H1 (cell line): Measurements from ENCODE around the gene DYNLL2. TPM values are rescaled to one million over a fixed set of nuclear protein-coding genes. Genes with fewer than 3 reads are reported as not detected.

Source experiments
- CTCF ChIA-PET: fragments of 300-600 bp; sonication (Branson Sonifier 250); formaldehyde crosslinking; loops from one replicate; lab custom pipeline; 2021; ENCODE audit not compliant: partially characterized antibody; lab: Charles Lee
- POLR2A ChIA-PET: fragments of 300-600 bp; sonication (Branson Sonifier 250); formaldehyde crosslinking; loops from one replicate; lab custom pipeline; 2021; ENCODE audit warnings: inconsistent platforms; ENCODE audit not compliant: partially characterized antibody; lab: Charles Lee
- DNase-seq, 2 experiments: peaks; one replicate each; pipeline versions ENCODE4 v3.0.0 to v3.0.0-alpha.2; 2010 to 2022; ENCODE audit warnings: low spot score in 2 of 2, low read depth in 1 of 2, mixed read lengths in 1 of 2
- FAIRE-seq: peaks from 2 replicates; lab custom pipeline; 2011; peaks lifted over from hg19 to GRCh38; lab: Jason Lieb, UNC
- H2AFZ ChIP-seq: 2 replicates; pipeline ENCODE4 v1.8.1; 2012; ENCODE audit warnings: low read length, inconsistent platforms
- H2AK5ac ChIP-seq: 2 replicates; pipeline ENCODE4 v1.6.1; 2013; ENCODE audit warnings: low read depth, low read length
- H2BK120ac ChIP-seq: replicated peaks from 2 replicates; pipeline ENCODE3; 2013; ENCODE audit warnings: low read depth, low read length, inconsistent platforms
- H2BK12ac ChIP-seq: 2 replicates; pipeline ENCODE4 v1.6.1; 2013; ENCODE audit warnings: low read depth, low read length
- H2BK15ac ChIP-seq: 2 replicates; pipeline ENCODE4 v1.6.1; 2013; ENCODE audit warnings: low read length
- H2BK20ac ChIP-seq: 2 replicates; pipeline ENCODE4 v1.6.1; 2013; ENCODE audit warnings: low read length
- H2BK5ac ChIP-seq: 2 replicates; pipeline ENCODE4 v1.6.1; 2013; ENCODE audit warnings: low read depth, low read length
- H3K14ac ChIP-seq: 2 replicates; pipeline ENCODE4 v1.6.1; 2013; ENCODE audit warnings: inconsistent platforms; ENCODE audit not compliant: insufficient read length
- H3K18ac ChIP-seq: 2 replicates; pipeline ENCODE4 v1.6.1; 2013; ENCODE audit warnings: low read length; ENCODE audit errors: extremely low read depth
- H3K23ac ChIP-seq: 2 replicates; pipeline ENCODE4 v1.6.1; 2013; ENCODE audit warnings: inconsistent platforms; ENCODE audit not compliant: insufficient read length
- H3K23me2 ChIP-seq: 2 replicates; pipeline ENCODE4 v1.6.1; 2013; ENCODE audit warnings: low read depth, low read length
- H3K27ac ChIP-seq: 2 replicates; pipeline ENCODE4 v1.6.1; 2011; ENCODE audit warnings: low read depth, low read length, inconsistent platforms
- H3K27me3 ChIP-seq, 4 experiments: replicated peaks in 1 of 4; 1 replicate in 1 of 4; 2 replicates in 3 of 4; pipeline versions ENCODE4 v1.6.1 to v1.8.1; 2011 to 2013; ENCODE audit warnings: low read length in 3 of 4, mild to moderate bottlenecking in 3 of 4, inconsistent platforms in 2 of 4, mixed read lengths in 2 of 4, moderate library complexity in 1 of 4; ENCODE audit not compliant: control insufficient read depth in 3 of 4, insufficient read depth in 3 of 4; ENCODE audit errors: extremely low read depth in 1 of 4
- H3K36me3 ChIP-seq, 4 experiments: 2 replicates each; pipeline versions ENCODE4 v1.6.1 to v1.8.1; 2011 to 2013; ENCODE audit warnings: mild to moderate bottlenecking in 4 of 4, low read length in 3 of 4, moderate library complexity in 2 of 4, control low read depth in 1 of 4, inconsistent platforms in 1 of 4; ENCODE audit not compliant: insufficient read depth in 4 of 4, control insufficient read depth in 2 of 4
- H3K4ac ChIP-seq: replicated peaks from 2 replicates; pipeline ENCODE3; 2013; ENCODE audit warnings: low read length, low read depth, mixed read lengths, inconsistent platforms; ENCODE audit not compliant: insufficient read length
- H3K4me1 ChIP-seq, 4 experiments: replicated peaks in 1 of 4; 1 replicate in 1 of 4; 2 replicates in 3 of 4; pipeline versions ENCODE4 v1.6.1 to v1.8.1; 2011 to 2013; ENCODE audit warnings: low read length in 3 of 4, inconsistent platforms in 2 of 4, mixed read lengths in 1 of 4; ENCODE audit not compliant: insufficient read depth in 4 of 4, control insufficient read depth in 3 of 4
- H3K4me2 ChIP-seq, 2 experiments: 2 replicates each; pipeline versions ENCODE4 v1.6.1 to v1.8.1; 2011 to 2013; ENCODE audit warnings: low read depth in 2 of 2, low read length in 2 of 2, control low read depth in 1 of 2, inconsistent platforms in 1 of 2, mild to moderate bottlenecking in 1 of 2; ENCODE audit not compliant: insufficient read depth in 1 of 2
- H3K4me3 ChIP-seq, 4 experiments: fragments of 200-600, 300-600 bp in 1 of 4; sonication (generic), shearing (Covaris generic), sonication (Bioruptor Twin) in 1 of 4; 2 replicates each; pipeline versions ENCODE4 v1.5.1 to v1.8.1; 2011 to 2016; ENCODE audit warnings: low read length in 4 of 4, low read depth in 3 of 4, control low read depth in 2 of 4, inconsistent platforms in 2 of 4, mild to moderate bottlenecking in 2 of 4, mixed read lengths in 1 of 4, moderate library complexity in 1 of 4; ENCODE audit not compliant: insufficient read depth in 2 of 4; ENCODE audit errors: extremely low read depth in 1 of 4
- H3K56ac ChIP-seq: replicated peaks from 2 replicates; pipeline ENCODE3; 2013; ENCODE audit warnings: low read depth, mild to moderate bottlenecking, mixed read lengths, low read length, inconsistent platforms; ENCODE audit not compliant: insufficient read length
- H3K79me1 ChIP-seq: 2 replicates; pipeline ENCODE4 v1.6.1; 2013; ENCODE audit warnings: low read depth, low read length, control low read depth
- H3K79me2 ChIP-seq, 2 experiments: 2 replicates each; pipeline versions ENCODE4 v1.6.1 to v1.8.1; 2012 to 2013; ENCODE audit warnings: low read length in 2 of 2, mild to moderate bottlenecking in 2 of 2, inconsistent platforms in 1 of 2; ENCODE audit not compliant: insufficient read depth in 2 of 2, control insufficient read depth in 1 of 2
- H3K9ac ChIP-seq, 4 experiments: replicated peaks in 1 of 4; 1 replicate in 1 of 4; 2 replicates in 3 of 4; pipeline versions ENCODE4 v1.6.1 to v1.8.1; 2011 to 2013; ENCODE audit warnings: low read depth in 3 of 4, low read length in 3 of 4, control low read depth in 2 of 4, mild to moderate bottlenecking in 2 of 4, moderate library complexity in 2 of 4, inconsistent platforms in 1 of 4; ENCODE audit errors: extremely low read depth in 1 of 4
- H3K9me3 ChIP-seq, 2 experiments: 2 replicates each; pipeline versions ENCODE4 v1.6.1 to v1.8.1; 2012 to 2013; ENCODE audit warnings: mild to moderate bottlenecking in 2 of 2, moderate library complexity in 2 of 2, control low read depth in 1 of 2, inconsistent platforms in 1 of 2, low read depth in 1 of 2, low read length in 1 of 2, mixed read lengths in 1 of 2; ENCODE audit not compliant: insufficient read depth in 2 of 2
- H4K20me1 ChIP-seq, 2 experiments: replicated peaks in 1 of 2; 2 replicates each; pipeline versions ENCODE3 to v1.8.1; 2011 to 2013; ENCODE audit warnings: inconsistent platforms in 2 of 2, low read length in 2 of 2, mild to moderate bottlenecking in 1 of 2; ENCODE audit not compliant: insufficient read depth in 2 of 2, control insufficient read depth in 1 of 2
- H4K5ac ChIP-seq: 2 replicates; pipeline ENCODE4 v1.6.1; 2013; ENCODE audit warnings: low read length, low read depth, mixed read lengths, inconsistent platforms; ENCODE audit not compliant: insufficient read length
- H4K8ac ChIP-seq: 2 replicates; pipeline ENCODE4 v1.8.0; 2013; ENCODE audit warnings: mild to moderate bottlenecking, moderate library complexity, low read length, inconsistent platforms; ENCODE audit not compliant: insufficient read depth; ENCODE audit errors: extremely low read depth
- H4K91ac ChIP-seq: replicated peaks from 2 replicates; pipeline ENCODE3; 2013; ENCODE audit warnings: low read length, mixed read lengths, inconsistent platforms; ENCODE audit not compliant: insufficient read length
- CEBPB ChIP-seq: IDR thresholded peaks from 2 replicates; pipeline ENCODE4 v1.6.1; 2012; ENCODE audit warnings: low read depth, low read length
- EZH2 ChIP-seq: fragments of 200-600 bp; sonication (generic); IDR thresholded peaks from 2 replicates; pipeline ENCODE4 v1.7.1; 2012; ENCODE audit warnings: low read depth, mild to moderate bottlenecking, moderate library complexity, low read length, inconsistent platforms; ENCODE audit not compliant: severe bottlenecking
- FOSL1 ChIP-seq: IDR thresholded peaks from 2 replicates; pipeline ENCODE4 v1.6.1; 2011; ENCODE audit warnings: mild to moderate bottlenecking, low read depth, low read length, moderate library complexity; ENCODE audit not compliant: insufficient read depth
- GABPA ChIP-seq: IDR thresholded peaks from 2 replicates; pipeline ENCODE4 v1.6.1; 2011; ENCODE audit warnings: mild to moderate bottlenecking, low read length, moderate library complexity, borderline replicate concordance; ENCODE audit not compliant: insufficient read depth
- KDM1A ChIP-seq: fragments of 200-600, 300-600 bp; sonication (generic); IDR thresholded peaks from 2 replicates; pipeline ENCODE4 v1.7.1; 2016; ENCODE audit warnings: mild to moderate bottlenecking, low read length, borderline replicate concordance
- KDM4A ChIP-seq: IDR thresholded peaks from one replicate; pipeline ENCODE4 v1.7.1; 2012; ENCODE audit warnings: low read depth, mild to moderate bottlenecking, moderate library complexity, low read length, inconsistent platforms; ENCODE audit not compliant: severe bottlenecking
- KDM5A ChIP-seq: fragments of 200-600 bp; IDR thresholded peaks from 2 replicates; pipeline ENCODE4 v1.7.1; 2012; ENCODE audit warnings: mild to moderate bottlenecking, low read length, inconsistent platforms, mixed read lengths
- POLR2A ChIP-seq, 2 experiments: IDR thresholded peaks; 1 replicate in 1 of 2; 2 replicates in 1 of 2; pipeline ENCODE4 v1.6.1; 2011; ENCODE audit warnings: low read depth in 2 of 2, low read length in 2 of 2, mild to moderate bottlenecking in 2 of 2; ENCODE audit errors: control extremely low read depth in 1 of 2
- POU5F1 ChIP-seq: IDR thresholded peaks from 2 replicates; pipeline ENCODE4 v1.6.1; 2011; ENCODE audit warnings: low read depth, mild to moderate bottlenecking, low read length, moderate library complexity
- RBBP5 ChIP-seq: IDR thresholded peaks from 2 replicates; pipeline ENCODE4 v1.7.1; 2012; ENCODE audit warnings: low read depth, mild to moderate bottlenecking, inconsistent platforms, low read length, moderate library complexity, borderline replicate concordance
- RFX5 ChIP-seq: IDR thresholded peaks from 2 replicates; pipeline ENCODE4 v1.6.1; 2011; ENCODE audit warnings: low read depth, low read length, improper control_type of control experiment, borderline replicate concordance
- TAF1 ChIP-seq: IDR thresholded peaks from 2 replicates; pipeline ENCODE4 v1.6.1; 2011; ENCODE audit warnings: mild to moderate bottlenecking, low read depth, low read length
- TEAD4 ChIP-seq: IDR thresholded peaks from 2 replicates; pipeline ENCODE4 v1.6.1; 2012; ENCODE audit warnings: low read depth, low read length, inconsistent platforms, mixed read lengths
- WGBS, 2 experiments: shearing (Covaris generic) in 1 of 2; methylation state at CpG; one replicate each; pipeline versions ENCODE4 v1.1.6 to v1.1.7; 2013 to 2015; ENCODE audit warnings: low lambda C conversion rate in 2 of 2, mixed read lengths in 2 of 2, inconsistent platforms in 1 of 2, low coverage in 1 of 2, missing lambda C conversion rate in 1 of 2; ENCODE audit not compliant: insufficient replicate concordance in 2 of 2, insufficient coverage in 1 of 2, insufficient read length in 1 of 2; ENCODE audit errors: extremely low coverage in 1 of 2, missing lambda C conversion rate in 1 of 2; 5-methylcytosine and 5-hydroxymethylcytosine counted together
- polyA plus RNA-seq, 7 experiments: library from polyadenylated mRNA; depleted of rRNA in 3 of 7; stranded (reverse) in 5 of 7; unstranded in 2 of 7; fragments of >200 nt in 5 of 7; fragments of 200-250 nt in 2 of 7; gene quantifications; 1 replicate in 5 of 7; 2 replicates in 1 of 7; 4 replicates in 1 of 7; pipeline versions ENCODE4 v1.2.1 to v1.2.3, GENCODE V29; 2011 to 2013; ENCODE audit warnings: missing spikeins in 2 of 7, mixed read lengths in 2 of 7
- total RNA-seq: library from RNA; stranded (reverse); fragmentation: NEBNext Ultra II Directional; extraction: Animal tissue kit (Norgen Biotek cat#: 25700); gene quantifications from 2 replicates; pipeline ENCODE4 v1.2.1, GENCODE V29; 2021
- TF ChIP-seq, protein P1 (sequence below): IDR thresholded peaks from 2 replicates; pipeline ENCODE4 v1.6.1; 2011; ENCODE audit warnings: low read length, improper control_type of control experiment

DYNLL2 gene
- total and polyA plus RNA-seq, 2 of the 8 experiments (the other 6 are each of a cell fraction or from before 2014, with no cell fraction given): 19.8 to 52.7 TPM

GRCh38 chr17:58050966-58051365, 32.3 kb upstream of the DYNLL2 start:
- no peak overlapping the region for H4K5ac ChIP-seq
- no peak overlapping the region for H4K91ac ChIP-seq
- no peak overlapping the region for H2BK20ac ChIP-seq
- H3K27ac ChIP-seq: no peak overlapping the region
- H3K27me3 ChIP-seq: 0 out of 7 replicates have a peak, but pooled peaks cover 0 to 2% (median 0%) of the 10 kb centered on the region in 4 experiments
- no peak overlapping the region for H3K23ac ChIP-seq
- FAIRE-seq (no peak), DNase-seq (no peak)
- H3K4me1 ChIP-seq: peaks cover 0 to 7% (median 4%) of the 10 kb centered on the region in 4 experiments; a peak in 3 of 7 replicates
- no peaks in the 10 kb centered on the region for H3K79me2 ChIP-seq
- no peaks in the 10 kb centered on the region for H3K36me3 ChIP-seq
- H4K20me1 ChIP-seq: no peaks in the 10 kb centered on the region
- no peak overlapping the region for H2BK15ac ChIP-seq
- H3K4me2 ChIP-seq: no peak overlapping the region
- H3K14ac ChIP-seq: no peak overlapping the region
- no peak overlapping the region for H3K9ac ChIP-seq
- no peak overlapping the region for H4K8ac ChIP-seq
- H3K4me3 ChIP-seq: no peak overlapping the region
- no peak overlapping the region for H3K56ac ChIP-seq
- 92% methylated on average over 2 of the region's 2 CpGs; no CpG with 5 or more reads in 1 of the 2 experiments for WGBS, 2 experiments
- H2BK5ac ChIP-seq: no peak overlapping the region
- no peaks in the 10 kb centered on the region for H3K9me3 ChIP-seq
- POLR2A ChIA-PET: interaction anchor here (0.8 to 0.9 kb wide), 3 partner anchors 31 to 55 kb away, joined by 3 read pairs; no protein-coding TSS in a partner anchor
- H3K23me2 ChIP-seq: no peaks in the 10 kb centered on the region
- no peak overlapping the region for H2AFZ ChIP-seq
- no peak overlapping the region for H2AK5ac ChIP-seq
- no peak overlapping the region for H3K18ac ChIP-seq
- H3K4ac ChIP-seq: no peak overlapping the region
- no peaks in the 10 kb centered on the region for H3K79me1 ChIP-seq
- H2BK120ac ChIP-seq: no peak overlapping the region
- CTCF ChIA-PET: interaction anchor here (1.0 to 2.1 kb wide), 3 partner anchors 20 to 51 kb away, joined by 3 to 8 read pairs (median 3); no protein-coding TSS in a partner anchor
- no peak overlapping the region for H2BK12ac ChIP-seq
- TF ChIP-seq, protein P1, sequence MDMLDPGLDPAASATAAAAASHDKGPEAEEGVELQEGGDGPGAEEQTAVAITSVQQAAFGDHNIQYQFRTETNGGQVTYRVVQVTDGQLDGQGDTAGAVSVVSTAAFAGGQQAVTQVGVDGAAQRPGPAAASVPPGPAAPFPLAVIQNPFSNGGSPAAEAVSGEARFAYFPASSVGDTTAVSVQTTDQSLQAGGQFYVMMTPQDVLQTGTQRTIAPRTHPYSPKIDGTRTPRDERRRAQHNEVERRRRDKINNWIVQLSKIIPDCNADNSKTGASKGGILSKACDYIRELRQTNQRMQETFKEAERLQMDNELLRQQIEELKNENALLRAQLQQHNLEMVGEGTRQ: no peak
- no peak for TF ChIP-seq RFX5
- TF ChIP-seq RBBP5: no peak
- TF ChIP-seq CEBPB: no peak
- no peak for TF ChIP-seq KDM5A
- no peak for TF ChIP-seq GABPA
- no peak for TF ChIP-seq TEAD4
- no peak for TF ChIP-seq TAF1
- TF ChIP-seq KDM1A: no peak
- no peak for TF ChIP-seq POLR2A (IDR thresholded peaks at IDR 0.05; ENCODE audit: control extremely low read depth in 1 of 2, low read depth in 2 of 2, low read length in 2 of 2)
- TF ChIP-seq EZH2: no peak
- no peak for TF ChIP-seq KDM4A
- no peak for TF ChIP-seq FOSL1
- no peak for TF ChIP-seq POU5F1
